GM13976 (cell line): Measurements from ENCODE around the gene ZKSCAN8.

Experiments used
- DNase-seq: peaks from one replicate; pipeline ENCODE4 v3.0.0; 2012; ENCODE audit warnings: low spot score
- in situ Hi-C: fragments of 300-500 bp; cut with MboI; formaldehyde crosslinking; loops from one replicate; pipeline ENCODE4 v1.12.0; 2022; ENCODE audit warnings: low sequenced_read_pairs, mixed read lengths, inconsistent platforms; ENCODE audit not compliant: unreplicated experiment
- TF ChIP-seq, protein P1 (sequence below): IDR thresholded peaks from 2 replicates; pipeline ENCODE4 v1.5.1; 2012; ENCODE audit warnings: borderline replicate concordance, mild to moderate bottlenecking; ENCODE audit not compliant: insufficient read depth; ENCODE audit errors: extremely low read depth, missing control alignments, control extremely low read depth

The ZKSCAN8 gene

DNA sequence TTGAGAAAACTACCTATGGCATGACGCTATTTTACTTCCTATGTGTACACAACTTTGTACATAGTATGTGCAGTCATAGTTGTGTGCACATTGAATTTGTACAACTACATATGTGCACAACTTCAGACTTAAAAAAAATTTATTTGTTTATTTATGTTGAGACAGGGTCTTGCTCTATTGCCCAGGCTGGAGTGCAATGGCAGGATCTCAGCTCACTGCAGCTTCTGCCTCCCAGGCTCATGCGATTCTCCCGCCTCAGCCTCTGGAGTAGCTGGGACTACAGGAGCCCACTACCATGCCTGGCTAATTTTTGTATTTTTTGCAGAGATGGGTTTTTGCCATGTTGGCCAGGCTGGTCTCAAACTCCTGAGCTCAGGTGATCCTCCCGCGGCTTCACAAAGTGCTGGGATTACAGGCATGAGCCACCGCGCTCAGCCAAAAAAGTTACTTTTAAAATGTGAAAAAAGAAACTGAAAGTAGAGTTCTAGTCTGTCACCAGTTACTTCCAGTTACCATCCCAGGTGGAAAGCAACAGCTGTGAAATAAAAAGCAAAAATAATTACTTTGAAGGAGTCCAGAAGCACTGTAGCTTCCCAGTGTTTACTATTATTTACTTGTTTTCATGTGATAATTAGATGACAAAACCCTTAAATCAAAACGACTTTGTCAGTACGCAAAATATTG is 1.7 kb upstream of the ZKSCAN8 start:
- no peak for DNase-seq
- in situ Hi-C loops: loop anchor here (10.0 kb wide), 2 partner anchors 215 to 245 kb away; no protein-coding TSS in a partner anchor
- TF ChIP-seq, protein P1, sequence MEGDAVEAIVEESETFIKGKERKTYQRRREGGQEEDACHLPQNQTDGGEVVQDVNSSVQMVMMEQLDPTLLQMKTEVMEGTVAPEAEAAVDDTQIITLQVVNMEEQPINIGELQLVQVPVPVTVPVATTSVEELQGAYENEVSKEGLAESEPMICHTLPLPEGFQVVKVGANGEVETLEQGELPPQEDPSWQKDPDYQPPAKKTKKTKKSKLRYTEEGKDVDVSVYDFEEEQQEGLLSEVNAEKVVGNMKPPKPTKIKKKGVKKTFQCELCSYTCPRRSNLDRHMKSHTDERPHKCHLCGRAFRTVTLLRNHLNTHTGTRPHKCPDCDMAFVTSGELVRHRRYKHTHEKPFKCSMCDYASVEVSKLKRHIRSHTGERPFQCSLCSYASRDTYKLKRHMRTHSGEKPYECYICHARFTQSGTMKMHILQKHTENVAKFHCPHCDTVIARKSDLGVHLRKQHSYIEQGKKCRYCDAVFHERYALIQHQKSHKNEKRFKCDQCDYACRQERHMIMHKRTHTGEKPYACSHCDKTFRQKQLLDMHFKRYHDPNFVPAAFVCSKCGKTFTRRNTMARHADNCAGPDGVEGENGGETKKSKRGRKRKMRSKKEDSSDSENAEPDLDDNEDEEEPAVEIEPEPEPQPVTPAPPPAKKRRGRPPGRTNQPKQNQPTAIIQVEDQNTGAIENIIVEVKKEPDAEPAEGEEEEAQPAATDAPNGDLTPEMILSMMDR: no peak

DNA sequence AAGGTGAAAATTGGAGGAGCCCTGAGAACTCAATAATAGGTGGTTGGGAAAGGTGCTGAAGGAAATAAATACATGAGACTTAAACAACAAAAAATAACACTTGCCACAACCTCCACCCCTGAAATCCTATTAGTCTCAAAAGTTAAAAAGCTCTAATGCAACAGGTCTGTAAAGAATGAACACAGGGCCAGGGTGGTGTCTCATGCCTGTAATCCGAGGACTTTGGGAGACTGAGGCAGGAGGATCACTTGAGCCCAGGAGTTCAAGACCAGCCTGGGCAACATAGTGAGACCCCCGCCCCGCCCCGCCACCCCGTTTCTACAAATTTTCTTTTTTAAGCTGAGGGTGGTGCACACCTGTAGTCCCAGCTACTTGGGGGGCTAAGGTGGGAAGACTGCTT is 1.1 kb upstream of the ZKSCAN8 start:
- in situ Hi-C loops: no loop called here
- DNase-seq: no peak
- TF ChIP-seq, protein P1: no peak

DNA sequence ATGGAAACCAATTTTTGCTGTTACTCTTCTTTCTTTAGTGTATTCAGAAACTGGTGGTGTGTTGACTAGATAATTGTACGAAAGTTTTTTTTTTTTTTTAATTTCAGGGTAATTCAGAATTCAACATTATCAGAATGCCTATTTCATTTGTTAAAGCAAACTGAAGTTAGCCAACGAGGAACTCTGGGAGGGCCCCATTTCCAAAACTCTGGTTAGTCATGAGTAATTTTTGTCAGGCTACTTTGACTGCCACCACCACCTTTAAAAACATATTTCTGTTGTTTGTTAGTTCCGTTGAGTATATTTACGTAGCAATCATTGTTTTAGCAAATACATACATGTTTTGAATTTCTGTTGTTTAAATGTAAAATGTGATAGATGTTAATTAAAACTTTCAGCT is 763 bp downstream of the ZKSCAN8 start:
- DNase-seq: no peak
- TF ChIP-seq, protein P1: no peak
- in situ Hi-C loops: no loop called here

DNA sequence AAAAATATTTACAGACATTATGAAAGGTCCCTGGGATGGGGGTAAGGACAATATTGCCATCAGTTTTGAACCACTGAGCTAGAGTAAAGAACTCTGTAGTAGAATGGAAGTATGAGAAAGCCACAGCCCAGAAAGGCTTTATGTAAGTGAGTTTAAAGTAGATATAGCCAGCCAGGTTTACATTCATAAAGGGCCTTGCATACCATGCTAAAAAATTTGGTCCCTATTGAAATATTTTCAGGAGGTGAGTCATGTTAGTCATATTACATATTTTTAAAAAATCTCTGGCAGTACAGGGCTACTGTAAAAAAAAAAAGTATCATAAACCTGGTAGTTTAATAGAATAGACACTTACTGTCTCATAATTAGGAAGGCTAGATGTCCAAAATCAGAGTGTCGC is 3.5 kb downstream of the ZKSCAN8 start:
- TF ChIP-seq, protein P1: no peak
- no peak for DNase-seq
- in situ Hi-C loops: no loop called here

DNA sequence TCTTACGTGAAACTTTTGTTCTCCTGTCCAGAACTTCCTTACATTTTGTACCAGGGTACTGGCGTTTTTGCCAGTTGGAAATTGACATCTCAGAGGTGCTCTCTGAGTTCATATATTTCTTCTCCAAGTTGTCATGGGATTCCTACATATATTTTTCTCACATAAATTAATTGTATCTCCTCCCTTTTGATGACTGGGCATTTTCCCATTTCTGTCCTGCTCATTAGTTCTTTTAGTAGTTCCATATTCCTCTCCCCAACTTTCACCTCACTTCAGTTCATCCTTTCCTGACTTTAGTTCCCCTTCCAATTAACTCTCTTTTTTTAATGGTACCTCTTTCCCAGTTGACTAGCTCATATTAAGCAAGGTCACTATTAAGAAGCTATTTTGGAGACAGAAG is 10.8 kb downstream of the ZKSCAN8 start:
- TF ChIP-seq, protein P1: no peak
- in situ Hi-C loops: no loop called here
- no peak for DNase-seq

DNA sequence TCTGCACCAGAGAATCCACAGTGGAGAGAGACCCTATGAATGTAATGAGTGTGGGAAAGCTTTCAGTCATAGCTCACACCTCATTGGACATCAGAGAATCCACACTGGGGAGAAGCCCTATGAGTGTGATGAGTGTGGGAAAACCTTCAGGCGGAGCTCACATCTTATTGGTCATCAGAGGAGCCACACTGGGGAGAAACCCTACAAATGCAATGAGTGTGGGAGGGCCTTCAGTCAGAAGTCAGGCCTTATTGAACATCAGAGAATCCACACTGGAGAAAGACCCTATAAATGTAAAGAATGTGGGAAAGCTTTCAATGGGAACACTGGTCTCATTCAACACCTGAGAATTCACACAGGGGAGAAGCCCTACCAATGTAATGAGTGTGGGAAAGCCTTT is 11.9 kb downstream of the ZKSCAN8 start:
- TF ChIP-seq, protein P1: no peak
- in situ Hi-C loops: no loop called here
- DNase-seq: no peak
